ENCODE data around the gene AVPR2.

The AVPR2 gene

GRCh38 chrX:153871946-153872878 lies 32.3 kb upstream of the AVPR2 start:
- H3K27ac ChIP-seq (ENCODE audit: low read length), result no peak overlapping the region

GRCh38 chrX:153873282-153874084 lies 31.0 kb upstream of the AVPR2 start:
- Histone ChIP-seq H3K27ac (ENCODE audit: low read length) (no peak overlapping the region), H3K4me1 (ENCODE audit: control insufficient read depth, insufficient read depth, low read length) (peaks cover 4% of the 10 kb centered on the region; the same call in 1 of the 2 replicates), H3K27me3 (ENCODE audit: control insufficient read depth, insufficient read depth, low read length) (no peaks in the 10 kb centered on the region), H3K36me3 (ENCODE audit: control insufficient read depth, insufficient read depth, low read length) (no peaks in the 10 kb centered on the region; the same call in 1 of the 2 replicates), H3K9me3 (ENCODE audit: control insufficient read depth, insufficient read depth, low read length) (no peaks in the 10 kb centered on the region), H3K4me3 (ENCODE audit: low read length) (no peak overlapping the region)
- no CpG with 5 or more reads among the region's 7 CpGs for WGBS (ENCODE audit: insufficient coverage, insufficient read length)
- DNase-seq (ENCODE audit: low read depth, low spot score), result no peak

More at GRCh38 chrX:153871946-153872878, 32.3 kb upstream of the AVPR2 start:
- no CpG with 5 or more reads among the region's 29 CpGs for WGBS (ENCODE audit: insufficient coverage, insufficient read length)
- Histone ChIP-seq H3K27me3 (ENCODE audit: control insufficient read depth, insufficient read depth, low read length) (no peaks in the 10 kb centered on the region), H3K4me1 (ENCODE audit: control insufficient read depth, insufficient read depth, low read length) (peaks cover 4% of the 10 kb centered on the region; the same call in 1 of the 2 replicates), H3K36me3 (ENCODE audit: control insufficient read depth, insufficient read depth, low read length) (peaks cover 3% of the 10 kb centered on the region), H3K9me3 (ENCODE audit: control insufficient read depth, insufficient read depth, low read length) (no peaks in the 10 kb centered on the region), H3K4me3 (ENCODE audit: low read length) (no peak overlapping the region)
- no peak for DNase-seq (ENCODE audit: low read depth, low spot score)

- DNase-seq (ENCODE audit: low read depth, low spot score), result no peak
- H3K4me3 ChIP-seq (ENCODE audit: low read length), result no peak overlapping the region
- H3K27me3 ChIP-seq (ENCODE audit: control insufficient read depth, insufficient read depth, low read length), result no peaks in the 10 kb centered on the region
- no peaks in the 10 kb centered on the region; the same call in 1 of the 2 replicates for H3K36me3 ChIP-seq (ENCODE audit: control insufficient read depth, insufficient read depth, low read length)
- no peaks in the 10 kb centered on the region for H3K9me3 ChIP-seq (ENCODE audit: control insufficient read depth, insufficient read depth, low read length)
- no CpG with 5 or more reads among the region's 3 CpGs for WGBS (ENCODE audit: insufficient coverage, insufficient read length)
- H3K27ac ChIP-seq (ENCODE audit: low read length), result no peak overlapping the region
- H3K4me1 ChIP-seq (ENCODE audit: control insufficient read depth, insufficient read depth, low read length), result peaks cover 4% of the 10 kb centered on the region; the same call in 1 of the 2 replicates
Measured at GRCh38 chrX:153874085-153874365, 30.4 kb upstream of the AVPR2 start.

GRCh38 chrX:153874366-153875125 lies 29.9 kb upstream of the AVPR2 start:
- WGBS (ENCODE audit: insufficient coverage, insufficient read length), result no CpG with 5 or more reads among the region's 13 CpGs
- H3K27me3 ChIP-seq (ENCODE audit: control insufficient read depth, insufficient read depth, low read length), result no peaks in the 10 kb centered on the region
- no peak overlapping the region for H3K4me3 ChIP-seq (ENCODE audit: low read length)
- H3K27ac ChIP-seq (ENCODE audit: low read length), result no peak overlapping the region
- H3K9me3 ChIP-seq (ENCODE audit: control insufficient read depth, insufficient read depth, low read length), result no peaks in the 10 kb centered on the region
- no peaks in the 10 kb centered on the region; the same call in 1 of the 2 replicates for H3K36me3 ChIP-seq (ENCODE audit: control insufficient read depth, insufficient read depth, low read length)
- no peak for DNase-seq (ENCODE audit: low read depth, low spot score)
- peaks cover 6% of the 10 kb centered on the region; the same call in 1 of the 2 replicates for H3K4me1 ChIP-seq (ENCODE audit: control insufficient read depth, insufficient read depth, low read length)

- Histone ChIP-seq H3K27me3 (ENCODE audit: control insufficient read depth, insufficient read depth, low read length) (no peaks in the 10 kb centered on the region), H3K27ac (ENCODE audit: low read length) (no peak overlapping the region), H3K4me1 (ENCODE audit: control insufficient read depth, insufficient read depth, low read length) (peaks cover 12% of the 10 kb centered on the region), H3K36me3 (ENCODE audit: control insufficient read depth, insufficient read depth, low read length) (no peaks in the 10 kb centered on the region), H3K9me3 (ENCODE audit: control insufficient read depth, insufficient read depth, low read length) (no peaks in the 10 kb centered on the region), H3K4me3 (ENCODE audit: low read length) (no peak overlapping the region)
- DNase-seq (ENCODE audit: low read depth, low spot score), result no peak
- WGBS (ENCODE audit: insufficient coverage, insufficient read length), result no CpG with 5 or more reads among the region's 42 CpGs
Measured at GRCh38 chrX:153875391-153876111, 28.9 kb upstream of the AVPR2 start.

GRCh38 chrX:153876112-153876491 lies 28.4 kb upstream of the AVPR2 start:
- no peaks in the 10 kb centered on the region for H3K9me3 ChIP-seq (ENCODE audit: control insufficient read depth, insufficient read depth, low read length)
- no peak for DNase-seq (ENCODE audit: low read depth, low spot score)
- no peaks in the 10 kb centered on the region for H3K36me3 ChIP-seq (ENCODE audit: control insufficient read depth, insufficient read depth, low read length)
- no CpG with 5 or more reads among the region's 3 CpGs for WGBS (ENCODE audit: insufficient coverage, insufficient read length)
- H3K4me1 ChIP-seq (ENCODE audit: control insufficient read depth, insufficient read depth, low read length), result peaks cover 12% of the 10 kb centered on the region
- H3K27me3 ChIP-seq (ENCODE audit: control insufficient read depth, insufficient read depth, low read length), result no peaks in the 10 kb centered on the region
- no peak overlapping the region for H3K4me3 ChIP-seq (ENCODE audit: low read length)
- no peak overlapping the region for H3K27ac ChIP-seq (ENCODE audit: low read length)

- no peak overlapping the region for H3K4me3 ChIP-seq (ENCODE audit: low read length)
- no peaks in the 10 kb centered on the region for H3K9me3 ChIP-seq (ENCODE audit: control insufficient read depth, insufficient read depth, low read length)
- DNase-seq (ENCODE audit: low read depth, low spot score), result no peak
- H3K36me3 ChIP-seq (ENCODE audit: control insufficient read depth, insufficient read depth, low read length), result no peaks in the 10 kb centered on the region
- H3K27ac ChIP-seq (ENCODE audit: low read length), result no peak overlapping the region
- H3K4me1 ChIP-seq (ENCODE audit: control insufficient read depth, insufficient read depth, low read length), result peaks cover 12% of the 10 kb centered on the region
- no peaks in the 10 kb centered on the region for H3K27me3 ChIP-seq (ENCODE audit: control insufficient read depth, insufficient read depth, low read length)
- no CpG with 5 or more reads among the region's 8 CpGs for WGBS (ENCODE audit: insufficient coverage, insufficient read length)
Measured at GRCh38 chrX:153877571-153878261, 26.8 kb upstream of the AVPR2 start.

- Histone ChIP-seq H3K27ac (ENCODE audit: low read length) (no peak overlapping the region), H3K4me1 (ENCODE audit: control insufficient read depth, insufficient read depth, low read length) (peaks cover 15% of the 10 kb centered on the region), H3K27me3 (ENCODE audit: control insufficient read depth, insufficient read depth, low read length) (no peaks in the 10 kb centered on the region), H3K36me3 (ENCODE audit: control insufficient read depth, insufficient read depth, low read length) (no peaks in the 10 kb centered on the region), H3K9me3 (ENCODE audit: control insufficient read depth, insufficient read depth, low read length) (no peaks in the 10 kb centered on the region), H3K4me3 (ENCODE audit: low read length) (no peak overlapping the region)
- no peak for DNase-seq (ENCODE audit: low read depth, low spot score)
- WGBS (ENCODE audit: insufficient coverage, insufficient read length), result no CpG with 5 or more reads among the region's 5 CpGs
Measured at GRCh38 chrX:153878345-153878744, 26.1 kb upstream of the AVPR2 start.

GRCh38 chrX:153878969-153879653 lies 25.4 kb upstream of the AVPR2 start:
- H3K9me3 ChIP-seq (ENCODE audit: control insufficient read depth, insufficient read depth, low read length), result no peaks in the 10 kb centered on the region
- H3K4me3 ChIP-seq (ENCODE audit: low read length), result no peak overlapping the region; the same call in 1 of the 2 replicates
- H3K27ac ChIP-seq (ENCODE audit: low read length), result no peak overlapping the region
- no peaks in the 10 kb centered on the region for H3K27me3 ChIP-seq (ENCODE audit: control insufficient read depth, insufficient read depth, low read length)
- no CpG with 5 or more reads among the region's 28 CpGs for WGBS (ENCODE audit: insufficient coverage, insufficient read length)
- no peaks in the 10 kb centered on the region for H3K36me3 ChIP-seq (ENCODE audit: control insufficient read depth, insufficient read depth, low read length)
- no peak for DNase-seq (ENCODE audit: low read depth, low spot score)
- H3K4me1 ChIP-seq (ENCODE audit: control insufficient read depth, insufficient read depth, low read length), result peaks cover 15% of the 10 kb centered on the region
